H1 (cell line): ENCODE measurements around the gene RNF214. TPM values are rescaled to one million over a fixed set of nuclear protein-coding genes. Genes with fewer than 3 reads are reported as not detected.

Experiments
- ATF2 ChIP-seq: IDR thresholded peaks from 2 replicates; pipeline ENCODE4 v1.6.1; 2012; ENCODE audit warnings: low read length, inconsistent platforms
- PHF8 ChIP-seq: fragments of 200-600 bp; sonication (generic); conservative IDR thresholded peaks from 2 replicates; pipeline ENCODE4 v1.7.1; 2012; ENCODE audit warnings: low read depth, mild to moderate bottlenecking, inconsistent platforms, low read length, moderate library complexity
- SP2 ChIP-seq: IDR thresholded peaks from 2 replicates; pipeline ENCODE4 v1.6.1; 2012; ENCODE audit warnings: mild to moderate bottlenecking, low read length, inconsistent platforms
- YY1 ChIP-seq: IDR thresholded peaks from 2 replicates; pipeline ENCODE4 v1.6.1; 2011; ENCODE audit warnings: low read depth, mild to moderate bottlenecking, low read length
- polyA plus RNA-seq, 7 experiments: library from polyadenylated mRNA; depleted of rRNA in 3 of 7; stranded (reverse) in 5 of 7; unstranded in 2 of 7; fragments of >200 nt in 5 of 7; fragments of 200-250 nt in 2 of 7; gene quantifications; 1 replicate in 5 of 7; 2 replicates in 1 of 7; 4 replicates in 1 of 7; pipeline versions ENCODE4 v1.2.1 to v1.2.3, GENCODE V29; 2011 to 2013; ENCODE audit warnings: missing spikeins in 2 of 7, mixed read lengths in 2 of 7
- total RNA-seq: library from RNA; stranded (reverse); fragmentation: NEBNext Ultra II Directional; extraction: Animal tissue kit (Norgen Biotek cat#: 25700); gene quantifications from 2 replicates; pipeline ENCODE4 v1.2.1, GENCODE V29; 2021

RNF214 gene
- total and polyA plus RNA-seq, 2 of the 8 experiments (the other 6 are each of a cell fraction or from before 2014, with no cell fraction given), result 34.9 to 35.6 TPM

GRCh38 chr11:117281159-117281558, 48.7 kb downstream of the RNF214 start (continued):
- no peak for TF ChIP-seq PHF8
- no peak for TF ChIP-seq SP2
- no peak for TF ChIP-seq ATF2
- TF ChIP-seq YY1, result no peak
- TF ChIP-seq, all 59 proteins: peak for 0
